Measurements from ENCODE around the gene TOGARAM2.

TOGARAM2 gene

DNA sequence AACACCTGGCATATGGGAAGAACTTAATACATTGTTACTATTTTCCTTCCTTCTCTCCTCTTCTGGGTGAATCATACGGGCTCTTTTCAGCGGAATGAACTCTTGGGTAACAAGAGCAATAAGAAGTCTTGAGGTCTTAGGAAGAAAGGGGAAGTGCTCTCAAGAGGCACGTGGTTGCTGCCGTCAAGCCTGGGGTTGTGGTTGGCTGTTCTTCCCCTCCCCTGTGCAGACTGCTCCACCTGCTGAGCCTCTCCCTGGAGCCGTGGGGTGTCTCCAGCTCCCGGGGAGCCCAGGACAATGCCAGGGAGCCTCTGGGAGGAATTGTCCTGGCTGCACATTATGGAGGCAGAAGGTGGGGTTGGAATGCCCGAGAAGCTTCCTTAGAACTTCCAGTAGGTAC lies 19.4 kb downstream of the TOGARAM2 start:
- peak; percentile 92 for DNase-seq

DNA sequence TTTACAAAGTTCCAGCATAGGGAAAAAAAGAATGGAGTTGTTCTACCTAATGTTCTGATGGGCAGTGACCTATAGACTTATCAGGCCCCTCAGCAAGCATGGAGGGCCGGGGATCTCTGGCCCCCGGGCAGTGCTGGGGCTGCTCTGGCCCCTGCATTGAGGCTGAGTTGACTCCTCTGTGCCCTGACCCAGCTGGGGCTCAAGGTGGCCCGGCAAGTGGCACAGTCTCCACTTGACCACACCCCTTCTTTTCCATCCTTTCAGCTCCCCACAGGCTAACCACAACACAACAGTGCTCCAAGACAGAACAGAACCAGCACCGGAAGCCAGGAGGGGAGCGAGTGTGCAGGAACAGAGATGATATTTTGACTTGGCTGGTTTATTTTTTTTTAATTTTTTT lies 19.9 kb downstream of the TOGARAM2 start:
- no peak for DNase-seq

DNA sequence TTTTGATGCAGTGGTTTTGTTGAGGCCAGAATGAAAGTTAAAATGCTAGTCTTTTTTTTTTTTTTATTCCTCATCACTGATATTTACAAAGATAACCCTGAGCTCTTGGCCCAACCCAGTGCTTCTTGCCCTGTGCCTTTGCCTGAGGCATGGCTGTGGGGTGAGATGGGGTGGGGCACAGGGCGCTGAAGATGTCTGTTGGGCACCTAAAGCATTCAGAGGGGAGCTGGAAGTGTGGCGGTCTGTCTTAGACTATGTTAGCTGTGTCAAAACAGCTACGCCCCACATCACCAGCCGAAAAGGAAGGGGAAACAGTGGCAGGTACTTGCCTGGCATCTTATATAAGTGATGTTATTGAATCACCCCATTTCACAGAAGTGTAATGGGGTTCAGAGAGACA lies 20.7 kb downstream of the TOGARAM2 start:
- no peak for DNase-seq

DNA sequence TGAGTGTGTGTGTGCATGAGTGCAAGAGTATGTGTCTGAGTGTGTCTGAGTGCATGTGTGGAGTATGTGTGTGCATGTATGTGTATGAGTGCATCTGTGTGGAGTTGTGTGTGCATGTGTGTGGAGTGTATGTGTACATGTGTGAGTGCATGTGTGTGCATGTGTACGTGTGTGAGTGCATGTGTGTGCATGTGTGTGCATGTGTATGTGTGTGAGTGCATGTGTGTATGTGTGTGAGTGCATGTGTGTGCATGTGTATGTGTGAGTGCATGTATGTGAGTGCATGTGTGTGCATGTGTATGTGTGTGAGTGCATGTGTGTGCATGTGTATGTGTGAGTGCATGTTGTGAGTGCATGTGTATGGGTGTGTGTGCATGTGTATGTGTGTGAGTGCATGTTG lies 23.7 kb downstream of the TOGARAM2 start:
- DNase-seq = no peak

DNA sequence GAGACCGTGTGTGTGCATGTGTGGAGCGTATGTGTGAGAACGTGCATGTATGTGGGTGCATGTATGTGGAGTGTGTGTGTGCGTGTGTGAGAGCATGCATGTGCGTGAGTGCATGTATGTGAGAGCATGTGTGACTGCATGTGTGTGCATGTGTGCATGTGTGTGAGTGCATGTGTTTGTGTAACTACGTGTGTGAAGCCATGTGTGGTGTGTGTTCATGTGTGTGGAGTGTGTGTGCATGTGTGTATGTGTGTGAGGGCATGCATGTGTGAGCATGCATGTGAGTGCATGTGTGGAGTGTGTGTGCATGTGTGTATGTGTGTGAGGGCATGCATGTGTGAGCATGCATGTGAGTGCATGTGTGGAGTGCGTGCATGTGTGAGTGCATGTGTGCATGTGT lies 24.2 kb downstream of the TOGARAM2 start:
- no peak for DNase-seq

DNA sequence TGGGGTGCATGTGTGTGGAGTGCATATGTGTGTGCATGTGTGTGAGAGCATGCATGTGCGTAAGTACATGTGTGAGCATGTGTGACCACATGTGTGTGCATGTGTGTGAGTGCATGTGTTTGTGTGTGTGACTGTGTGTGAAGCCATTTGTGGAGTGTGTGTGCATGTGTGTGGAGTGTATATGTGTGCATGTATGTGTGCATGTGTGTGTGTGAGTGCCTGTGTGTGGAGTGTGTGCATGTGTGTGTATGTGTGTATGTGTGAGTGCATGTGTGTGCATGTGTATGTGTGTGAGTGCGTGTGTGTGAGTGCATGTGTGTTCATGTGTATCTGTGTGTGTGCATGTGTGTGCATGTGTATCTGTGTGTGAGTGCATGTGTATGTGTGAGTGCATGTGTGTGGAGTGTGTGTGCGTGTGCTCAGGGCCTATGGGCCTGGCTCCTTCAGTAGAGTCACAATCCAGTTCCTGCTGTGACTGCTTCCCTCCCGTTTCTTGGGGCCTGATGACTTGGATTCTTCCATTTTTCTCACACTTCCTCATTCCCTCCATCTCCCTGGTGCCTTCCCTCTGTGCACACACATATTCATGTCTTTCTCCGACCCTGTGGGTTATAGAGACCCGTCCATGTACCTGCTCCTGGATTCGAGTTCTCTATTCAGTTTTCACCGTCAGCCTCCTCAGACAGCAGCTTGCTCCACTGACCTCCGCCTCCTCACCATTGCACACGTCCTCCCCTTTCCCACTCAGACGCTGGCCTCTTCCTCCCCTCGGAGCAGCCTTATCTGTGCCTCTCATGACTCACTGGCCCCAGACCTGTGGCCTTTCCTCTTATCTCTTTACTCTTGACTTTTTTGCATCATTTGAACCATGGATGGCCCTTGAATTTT lies 25.2 kb downstream of the TOGARAM2 start:
- DNase-seq = peak; percentile 87

DNA sequence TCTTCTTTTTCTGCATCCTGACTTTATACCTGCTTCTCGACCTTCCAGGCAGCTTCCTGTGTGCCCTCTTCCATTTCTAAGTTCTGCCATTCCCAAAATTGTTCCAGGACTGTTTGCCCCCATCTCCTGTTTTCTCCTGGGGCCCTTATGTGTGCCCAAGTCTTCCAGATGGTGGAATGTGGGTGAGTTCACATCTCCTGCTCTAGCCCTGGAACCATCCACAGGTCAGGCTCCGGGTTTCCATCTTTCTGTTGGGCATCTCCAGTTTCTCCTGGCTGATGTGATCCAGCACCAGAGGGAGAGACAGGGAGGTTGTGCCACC lies 25.8 kb downstream of the TOGARAM2 start:
- no peak for DNase-seq

DNA sequence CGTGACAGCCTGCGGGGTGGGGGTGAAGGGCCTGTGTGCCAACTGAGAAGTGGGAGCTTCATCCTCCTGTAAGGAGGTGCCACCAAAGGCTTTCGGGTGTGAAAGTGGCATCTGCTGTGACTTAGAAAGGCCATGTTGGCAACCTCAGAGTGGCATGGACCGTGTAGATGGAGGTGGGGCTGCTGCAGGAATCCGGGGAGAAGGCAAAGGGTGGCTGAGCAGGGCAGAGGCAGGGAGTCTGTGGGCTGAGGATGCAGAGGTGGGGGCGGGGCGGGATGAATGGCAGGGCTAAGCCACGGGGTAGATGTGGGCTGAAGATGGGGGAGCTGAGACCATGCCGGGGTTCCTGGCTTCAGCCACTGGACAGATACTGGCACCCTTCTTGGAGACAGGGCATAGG lies 28.2 kb downstream of the TOGARAM2 start:
- no peak for DNase-seq

DNA sequence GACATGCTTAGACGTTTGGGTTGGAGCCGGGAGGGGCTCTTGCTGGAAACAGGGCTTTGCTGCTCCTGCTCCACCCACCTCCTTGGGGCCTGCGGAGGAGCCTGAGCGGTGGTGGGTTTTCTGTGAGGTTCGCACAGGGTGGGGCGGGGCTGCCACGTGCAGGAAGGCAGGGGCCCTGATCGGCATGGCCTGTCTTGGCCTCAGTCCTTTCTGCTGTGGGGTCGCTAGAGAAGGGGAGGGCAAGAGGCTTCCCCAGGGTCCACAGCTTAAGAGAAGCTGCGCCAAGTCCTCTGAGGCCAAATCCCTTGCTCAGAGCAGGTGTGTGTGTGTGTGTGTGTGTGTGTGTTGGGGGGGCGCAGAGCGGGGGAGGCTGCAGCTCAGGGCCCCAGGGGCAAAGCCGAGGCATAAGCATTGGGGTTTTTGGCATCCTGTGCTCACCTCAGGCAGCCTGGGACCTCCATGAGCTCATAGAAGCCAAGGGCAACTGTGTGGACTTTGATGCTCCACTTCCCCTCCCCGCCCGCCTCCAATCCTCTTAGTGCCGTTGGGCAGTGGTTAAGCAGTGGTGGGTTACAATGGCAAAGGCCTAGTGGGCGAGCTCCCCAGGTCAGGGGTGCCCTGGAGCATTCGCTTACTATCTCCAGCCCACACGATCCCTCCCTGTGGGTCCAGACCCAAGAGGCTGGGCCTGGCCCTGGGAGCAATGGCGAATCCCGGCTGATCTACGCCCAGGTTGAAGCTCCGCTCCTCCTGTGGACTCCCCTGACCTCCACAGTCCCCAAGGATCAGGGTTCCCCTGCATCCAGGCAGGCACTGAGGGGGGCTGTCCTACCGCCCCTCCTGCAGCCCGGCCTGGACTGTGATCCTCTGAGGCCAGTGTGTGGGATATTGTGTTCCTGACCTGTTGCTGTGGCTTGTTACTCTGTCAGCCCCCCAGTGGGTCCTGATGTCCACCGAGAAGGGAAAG lies 28.9 kb downstream of the TOGARAM2 start:
- no peak for DNase-seq

DNA sequence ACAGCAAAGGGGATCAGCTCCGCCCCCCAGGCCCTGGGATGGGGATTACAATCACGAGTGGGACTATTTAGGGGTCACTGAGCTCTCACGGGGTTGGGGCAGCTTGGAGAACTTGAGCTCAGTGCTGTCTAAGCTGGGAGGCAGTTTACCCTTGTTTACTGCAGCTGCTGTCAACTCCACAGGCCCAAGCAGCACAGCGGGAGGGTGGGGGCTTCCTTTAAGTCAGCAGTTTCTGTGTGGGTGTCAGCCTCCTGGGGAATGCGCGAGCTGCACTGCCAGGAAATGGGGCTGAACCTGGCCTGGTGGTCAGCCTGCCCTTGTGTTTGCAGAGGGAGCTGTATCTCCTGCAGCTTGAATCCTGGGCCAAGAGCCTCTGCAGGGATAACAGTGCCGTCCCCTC lies 29.8 kb downstream of the TOGARAM2 start:
- DNase-seq = no peak

DNA sequence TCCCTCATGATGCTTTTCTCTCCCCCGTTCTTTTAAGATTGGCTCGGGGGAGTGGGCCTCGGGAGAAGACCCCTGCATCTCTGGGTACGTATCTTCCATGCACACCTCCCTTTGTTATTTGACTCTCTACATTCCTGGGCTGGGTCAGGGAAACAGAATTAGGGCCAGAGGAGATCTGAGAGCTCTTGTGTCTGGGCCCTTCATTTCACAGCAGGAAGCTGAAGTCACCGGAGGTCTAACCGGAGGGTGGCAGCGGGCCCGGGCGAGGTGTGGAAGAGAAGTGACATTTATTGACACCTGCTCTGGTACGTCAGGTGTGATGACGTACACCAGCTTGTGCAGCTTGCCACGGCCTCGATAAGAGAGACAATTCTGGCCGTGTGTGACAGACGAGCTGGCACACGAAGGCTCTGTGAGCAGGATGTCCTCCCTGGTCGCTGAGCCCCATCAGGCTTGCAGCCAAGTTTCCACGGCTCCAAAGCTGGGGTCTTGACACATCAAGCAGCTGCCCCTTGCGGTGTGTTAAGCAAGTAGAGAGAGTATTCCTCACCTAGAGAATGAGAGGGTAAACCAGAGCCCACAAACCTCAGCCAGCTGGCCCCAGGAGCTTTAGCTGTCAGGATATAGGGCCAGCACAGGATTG lies 30.4 kb downstream of the TOGARAM2 start:
- DNase-seq = no peak

DNA sequence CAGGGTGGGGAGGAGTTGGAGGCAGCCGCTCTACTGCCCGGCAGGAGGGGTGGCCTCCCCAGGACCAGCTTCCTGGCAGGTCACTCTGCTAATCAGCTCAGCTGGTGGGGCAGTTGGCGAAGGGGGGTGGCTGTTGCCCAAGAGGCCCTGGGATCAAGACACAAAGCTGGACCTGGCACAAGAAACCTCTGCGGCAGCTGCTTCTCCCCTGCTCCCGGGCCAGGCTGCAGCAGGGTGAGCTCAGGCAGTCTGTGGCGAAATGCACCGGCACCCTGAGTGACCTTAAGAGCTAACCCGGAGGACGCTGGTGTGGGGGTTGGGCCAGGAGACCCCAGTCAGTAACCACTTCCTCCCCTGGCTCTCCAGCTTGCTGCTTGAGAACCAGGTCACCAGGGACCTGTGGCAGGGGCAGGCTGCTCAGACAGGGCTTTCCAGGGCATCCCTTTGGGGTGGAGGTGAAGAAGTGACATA lies 31.1 kb downstream of the TOGARAM2 start:
- DNase-seq = no peak

DNA sequence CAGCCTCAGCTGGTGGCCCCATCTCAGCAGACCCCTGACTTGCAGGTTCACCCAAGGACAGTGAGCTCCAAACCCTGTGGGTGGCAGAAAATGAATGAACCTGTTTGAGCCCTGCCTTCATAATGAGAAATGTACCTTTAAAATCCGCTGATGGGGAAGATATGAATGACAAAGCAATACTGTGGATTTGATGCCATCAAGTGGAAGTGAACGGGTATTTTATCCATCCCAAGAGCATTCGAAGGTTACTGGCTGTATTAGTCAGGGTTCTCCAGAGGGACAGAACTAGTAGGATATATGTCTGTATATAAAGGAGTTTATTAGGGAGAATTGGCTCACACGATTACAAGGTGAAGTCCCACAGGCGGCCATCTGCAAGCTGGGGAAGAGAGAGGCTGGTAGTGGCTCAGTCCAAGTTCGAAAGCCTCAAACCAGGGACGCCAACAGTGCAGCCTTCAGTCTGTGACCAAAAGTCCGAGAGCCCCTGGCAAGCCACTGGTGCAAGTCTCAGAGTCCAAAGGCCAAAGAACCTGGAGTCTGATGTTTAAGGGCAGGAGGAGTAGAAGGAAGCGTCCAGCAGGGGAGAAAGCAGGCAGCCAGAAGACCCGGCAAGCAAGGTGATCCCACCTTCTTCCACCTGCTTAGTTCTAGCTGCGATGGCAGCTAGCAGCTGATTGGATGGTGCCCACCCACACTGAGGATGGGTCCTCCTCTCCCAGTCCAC lies 32.1 kb downstream of the TOGARAM2 start:
- peak; percentile 62 for DNase-seq

DNA sequence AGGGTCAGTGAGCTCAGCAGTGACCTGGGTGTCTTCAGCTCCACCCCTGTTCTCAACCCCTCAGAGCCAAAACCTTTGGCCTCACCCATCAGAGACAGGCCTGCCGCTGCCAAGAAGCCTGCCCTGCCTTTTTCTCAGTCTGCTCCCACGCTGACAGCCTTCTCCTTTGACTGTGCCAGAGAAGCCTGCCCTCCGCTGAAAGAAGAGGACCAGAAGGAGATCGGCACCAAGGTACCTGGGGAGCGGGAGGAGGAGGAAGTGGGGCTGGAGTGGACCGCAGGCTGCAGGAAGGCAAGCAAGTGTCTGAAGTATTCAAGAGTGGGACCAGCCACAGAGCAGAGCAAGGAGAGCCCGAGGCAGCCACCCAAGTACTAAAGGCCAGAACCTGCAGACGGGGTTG lies 33.2 kb downstream of the TOGARAM2 start:
- no peak for DNase-seq

DNA sequence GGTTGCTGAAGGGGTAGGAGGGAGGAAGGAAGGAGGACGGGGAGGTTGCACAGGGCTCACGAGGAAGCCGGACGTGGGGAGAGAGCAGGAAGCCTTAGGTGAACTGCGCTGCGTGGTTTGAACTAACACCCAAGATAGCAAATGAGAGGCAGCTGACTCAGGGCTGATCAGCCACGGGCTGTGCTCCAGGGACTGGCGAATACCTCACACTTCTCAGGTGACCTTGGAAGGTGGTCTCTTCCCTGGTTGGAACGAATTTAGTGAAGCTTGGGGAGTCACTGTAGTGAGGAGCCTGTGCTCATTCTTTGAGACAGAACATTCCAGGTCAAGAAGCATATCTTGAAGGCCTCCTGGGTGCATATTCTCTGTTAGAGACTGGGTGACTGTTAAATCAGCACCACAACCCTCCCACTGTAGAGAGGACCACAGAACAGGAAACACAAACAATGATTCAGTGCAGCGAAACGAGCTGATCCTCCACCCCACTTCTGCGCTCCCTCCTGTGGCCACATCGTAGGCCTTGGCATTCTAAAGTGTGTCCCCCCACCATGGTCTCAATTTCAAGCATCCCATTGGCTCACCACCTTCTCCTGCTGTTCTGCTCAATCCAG lies 33.8 kb downstream of the TOGARAM2 start:
- DNase-seq = peak; percentile 16

DNA sequence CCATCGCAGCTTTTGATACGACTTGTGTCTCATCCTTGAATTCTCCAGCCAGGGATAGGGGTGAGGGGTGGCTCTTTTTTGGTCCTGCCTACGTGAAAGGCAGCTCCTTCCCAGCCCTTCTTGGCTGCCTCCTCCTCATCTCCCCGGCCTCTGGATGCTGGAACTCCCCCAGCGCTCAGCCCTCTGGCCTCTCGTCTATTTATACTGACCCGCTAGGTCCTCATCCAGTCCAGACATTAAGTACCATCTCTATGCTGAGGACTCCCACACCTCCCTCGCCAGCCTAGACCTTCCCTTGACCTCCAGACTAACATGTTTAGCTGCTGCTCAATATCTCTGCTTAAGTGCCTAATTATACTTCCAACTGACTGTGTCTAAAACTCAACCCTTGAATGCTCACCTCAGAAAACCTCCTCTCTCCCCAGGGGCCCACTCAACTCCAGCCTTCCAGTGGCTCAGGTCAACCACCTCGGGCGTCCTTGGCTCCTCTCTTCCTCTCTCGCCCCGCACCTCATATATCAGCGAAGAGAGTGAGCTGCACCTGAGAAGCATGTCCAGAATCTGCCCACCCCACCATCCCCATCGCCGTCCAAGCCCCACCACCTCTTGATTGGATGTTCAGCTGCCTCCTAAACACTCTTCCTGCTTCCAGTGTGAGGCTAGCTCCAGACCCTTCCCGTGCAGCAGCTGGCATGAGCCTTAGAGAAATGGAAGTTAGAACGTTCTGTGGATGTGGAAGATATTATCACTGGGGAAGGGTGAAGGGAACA lies 34.8 kb downstream of the TOGARAM2 start:
- no peak for DNase-seq

DNA sequence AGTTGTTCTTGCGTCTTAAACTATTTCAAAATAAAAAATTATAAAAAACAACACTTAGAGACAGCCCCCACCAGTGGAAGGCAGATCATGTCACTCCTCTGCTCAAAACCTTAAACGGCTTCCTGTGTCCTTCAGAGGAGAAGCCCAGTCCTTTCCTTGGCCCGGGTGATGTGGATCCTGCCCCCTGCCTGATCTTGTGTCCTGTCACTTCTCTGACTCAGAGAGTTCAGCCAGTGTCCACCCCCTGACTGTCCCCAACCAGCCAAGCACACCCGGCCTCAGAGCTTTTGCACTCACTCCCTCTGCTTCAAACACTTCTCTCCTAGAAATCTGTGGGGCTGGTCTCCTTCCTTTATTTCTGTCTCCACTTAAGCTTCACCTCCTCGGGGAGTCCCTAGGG lies 35.4 kb downstream of the TOGARAM2 start:
- DNase-seq = no peak

DNA sequence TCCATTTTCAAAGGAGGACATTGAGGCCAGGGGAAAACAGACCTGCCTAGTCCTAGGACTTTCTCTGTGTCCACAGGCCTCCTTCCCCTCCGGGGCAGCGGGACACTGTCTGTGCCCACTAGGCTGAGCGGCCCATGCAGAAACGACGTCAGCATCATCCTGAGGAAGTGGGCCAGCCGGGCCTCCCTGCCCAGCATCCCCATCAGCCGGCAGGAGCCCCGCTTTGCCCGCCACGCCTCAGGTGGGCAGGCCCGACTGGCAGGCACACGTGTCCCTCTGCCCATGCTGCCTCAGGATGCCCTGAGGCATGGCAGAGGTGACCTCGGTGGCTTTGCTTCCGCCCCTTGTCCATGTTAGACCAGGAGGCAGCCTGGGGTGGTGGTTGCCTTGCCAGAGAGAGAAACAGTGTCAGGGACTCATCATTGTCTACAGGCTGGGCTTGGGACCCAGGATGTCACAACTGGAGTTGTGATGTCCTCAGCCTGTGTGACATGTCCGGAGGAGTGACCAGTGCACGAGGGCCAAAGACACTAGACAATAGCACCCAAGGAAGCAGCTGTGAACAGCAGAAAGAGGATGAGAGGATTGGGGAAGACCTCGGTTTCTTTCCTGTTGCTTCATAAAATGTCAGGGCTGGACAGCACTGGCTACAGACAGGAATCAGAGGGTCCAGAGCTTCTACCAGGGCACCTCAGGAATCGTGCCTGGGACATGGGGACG lies 36.8 kb downstream of the TOGARAM2 start:
- no peak for DNase-seq

DNA sequence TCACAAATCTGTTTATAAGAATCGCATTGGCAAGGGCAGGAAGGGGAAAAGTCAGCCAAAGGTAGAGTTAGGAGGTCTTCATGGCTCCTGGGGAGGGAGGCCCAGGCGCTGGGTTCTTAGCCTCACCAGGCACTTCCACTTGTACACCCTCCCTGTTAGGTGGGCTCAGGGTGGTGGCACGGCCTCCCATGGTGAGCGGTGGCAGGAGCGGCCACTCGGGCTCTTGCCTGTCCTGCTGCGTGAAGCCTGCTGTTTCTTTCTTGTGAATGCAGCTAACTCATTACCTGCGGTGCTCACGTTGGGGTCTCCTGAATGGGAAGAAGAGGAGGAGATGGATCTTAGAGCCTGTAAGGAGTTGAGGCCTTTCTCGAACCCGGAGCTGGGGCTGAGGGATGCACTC lies 40.8 kb downstream of the TOGARAM2 start:
- no peak for DNase-seq

DNA sequence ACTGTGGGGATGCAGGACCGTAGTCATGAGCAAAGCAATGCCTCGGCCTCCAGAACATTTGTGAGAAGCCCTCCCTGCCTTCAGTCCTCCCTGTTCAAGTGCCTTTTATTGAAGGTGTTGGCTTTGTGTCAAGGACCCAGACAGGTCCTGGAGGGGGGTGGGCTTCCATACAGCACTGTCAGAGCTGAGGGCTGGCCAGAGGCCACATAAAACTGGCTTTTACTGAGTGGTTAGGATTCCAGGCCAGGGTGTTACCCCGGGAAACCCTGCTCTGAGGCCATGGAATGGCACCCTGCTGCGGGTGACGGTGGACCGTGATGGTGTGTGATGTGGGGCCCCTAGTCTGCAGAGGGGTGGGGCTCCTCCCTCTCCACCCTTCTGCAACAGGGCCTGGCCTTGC lies 41.6 kb downstream of the TOGARAM2 start:
- no peak for DNase-seq

DNA sequence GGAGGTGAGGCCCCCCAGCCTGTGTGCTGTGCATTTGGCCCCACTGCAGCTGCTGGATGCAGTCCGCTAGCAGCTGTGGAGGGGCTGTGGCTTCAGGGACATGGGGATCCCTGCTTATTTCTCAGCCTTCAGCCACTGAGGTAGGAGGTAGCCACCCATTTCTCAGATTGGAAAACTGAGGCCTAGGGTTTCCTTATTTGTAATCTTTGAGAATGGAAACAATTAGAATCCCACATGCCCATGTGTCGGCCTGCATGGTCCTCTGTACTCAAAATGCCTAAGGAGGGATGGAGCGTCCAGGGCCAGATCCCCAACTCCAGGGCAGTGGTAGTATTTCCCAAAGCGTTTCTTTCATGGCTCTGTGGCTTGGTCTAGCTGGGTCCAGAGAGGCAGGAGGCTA lies 42.1 kb downstream of the TOGARAM2 start:
- DNase-seq = no peak

All from OCI-M1 (cell line).